ENCODE measurements around the gene FIZ1. TPM values are rescaled to one million over a fixed set of nuclear protein-coding genes. Genes with fewer than 3 reads are reported as not detected.

Gene FIZ1
- total RNA-seq, 1 donor from 2014 or later: 31.8 TPM

- peaks cover 6% of the 10 kb centered on the region for H3K27me3 Mint-ChIP-seq (ENCODE audit: low read depth)
- no peak for TF ChIP-seq CTCF (conservative IDR thresholded peaks at IDR 0.05)
These were observed 32.5 kb downstream of the FIZ1 start for GRCh38 chr19:55566823-55567222.

GRCh38 chr19:55563261-55563690 is 36.0 kb downstream of the FIZ1 start:
- no peak for TF ChIP-seq CTCF (conservative IDR thresholded peaks at IDR 0.05)
- Mint-ChIP-seq H3K4me1 (no peaks in the 10 kb centered on the region), H3K4me3 (no peak overlapping the region), H3K27ac (ENCODE audit: unreplicated experiment) (no peak overlapping the region), H3K27me3 (ENCODE audit: low read depth) (peaks cover 6% of the 10 kb centered on the region), H3K36me3 (ENCODE audit: low read depth) (no peaks in the 10 kb centered on the region), H3K9me3 (no peaks in the 10 kb centered on the region)
- no peak for DNase-seq (ENCODE audit: low read depth, low spot score)

More at GRCh38 chr19:55566823-55567222, 32.5 kb downstream of the FIZ1 start:
- Mint-ChIP-seq H3K9me3 (no peaks in the 10 kb centered on the region), H3K4me1 (no peaks in the 10 kb centered on the region), H3K36me3 (ENCODE audit: low read depth) (no peaks in the 10 kb centered on the region), H3K27ac (ENCODE audit: unreplicated experiment) (no peak overlapping the region), H3K4me3 (no peak overlapping the region)
- DNase-seq (ENCODE audit: low read depth, low spot score): no peak

- no peak for DNase-seq (ENCODE audit: low read depth, low spot score)
- no peaks in the 10 kb centered on the region for H3K36me3 Mint-ChIP-seq (ENCODE audit: low read depth)
- no peak for TF ChIP-seq CTCF (conservative IDR thresholded peaks at IDR 0.05)
- peaks cover 4% of the 10 kb centered on the region for H3K4me1 Mint-ChIP-seq
- H3K9me3 Mint-ChIP-seq: no peaks in the 10 kb centered on the region
- H3K4me3 Mint-ChIP-seq: no peak overlapping the region
- peaks cover under 1% of the 10 kb centered on the region for H3K27me3 Mint-ChIP-seq (ENCODE audit: low read depth)
- H3K27ac Mint-ChIP-seq (ENCODE audit: unreplicated experiment): no peak overlapping the region
These were observed 39.6 kb downstream of the FIZ1 start for GRCh38 chr19:55559684-55560083.

GRCh38 chr19:55554741-55555152 is 44.6 kb downstream of the FIZ1 start:
- Mint-ChIP-seq H3K27ac (ENCODE audit: unreplicated experiment) (peak overlapping the region; percentile 44), H3K36me3 (ENCODE audit: low read depth) (no peaks in the 10 kb centered on the region), H3K9me3 (no peaks in the 10 kb centered on the region), H3K27me3 (ENCODE audit: low read depth) (peaks cover 30% of the 10 kb centered on the region), H3K4me1 (peaks cover 25% of the 10 kb centered on the region), H3K4me3 (no peak overlapping the region)
- TF ChIP-seq CTCF (conservative IDR thresholded peaks at IDR 0.05): no peak
- no peak for DNase-seq (ENCODE audit: low read depth, low spot score)

- H3K27ac Mint-ChIP-seq (ENCODE audit: unreplicated experiment): peak overlapping the region; percentile 44
- H3K4me1 Mint-ChIP-seq: peaks cover 29% of the 10 kb centered on the region
- TF ChIP-seq CTCF (conservative IDR thresholded peaks at IDR 0.05): no peak
- H3K27me3 Mint-ChIP-seq (ENCODE audit: low read depth): peaks cover 34% of the 10 kb centered on the region
- H3K4me3 Mint-ChIP-seq: no peak overlapping the region
- no peak for DNase-seq (ENCODE audit: low read depth, low spot score)
- no peaks in the 10 kb centered on the region for H3K36me3 Mint-ChIP-seq (ENCODE audit: low read depth)
- H3K9me3 Mint-ChIP-seq: no peaks in the 10 kb centered on the region
These were observed 45.0 kb downstream of the FIZ1 start for GRCh38 chr19:55554302-55554701.

Measured in neural crest cell (in vitro differentiated cells).